ENCODE results near the gene NAT16. TPM values are rescaled to one million over a fixed set of nuclear protein-coding genes. Genes with fewer than 3 reads are reported as not detected.
A peak's percentile ranks its signal among the peaks of the same experiment; 100 is the strongest.

Gene NAT16
- total and polyA plus RNA-seq, 2 of the 13 experiments (the other 11 are each of a cell fraction or from before 2014, with no cell fraction given), result 0.04 TPM; not detected in 1

- TF ChIP-seq ZNF362 (CRISPR knock-in tag; IDR thresholded peaks at IDR 0.05; ENCODE audit: borderline replicate concordance), result peak; percentile 93
- peak; percentile 90; the same call in 1 of the 2 replicates for TF ChIP-seq ZNF280D (CRISPR knock-in tag; IDR thresholded peaks at IDR 0.05)
- peak; percentile 75 for TF ChIP-seq THAP11 (CRISPR knock-in tag; IDR thresholded peaks at IDR 0.05)
- TF ChIP-seq POGZ (CRISPR knock-in tag; IDR thresholded peaks at IDR 0.05), result peak; percentile 86
- TF ChIP-seq ZNF772 (CRISPR knock-in tag; IDR thresholded peaks at IDR 0.05), result peak; percentile 95; the same call in 1 of the 2 replicates
- no peak; the same call in 1 of the 2 replicates for TF ChIP-seq ZBTB8A (CRISPR knock-in tag; IDR thresholded peaks at IDR 0.05; ENCODE audit: borderline replicate concordance, low read depth)
- peak; percentile 88; the same call in 1 of the 2 replicates for TF ChIP-seq ZNF710 (CRISPR knock-in tag; IDR thresholded peaks at IDR 0.05; ENCODE audit: borderline replicate concordance)
- peak; percentile 33; the same call in 1 of the 2 replicates for TF ChIP-seq CBFB (CRISPR knock-in tag; IDR thresholded peaks at IDR 0.05)
- TF ChIP-seq ZNF205 (CRISPR knock-in tag; IDR thresholded peaks at IDR 0.05), result no peak; the same call in 1 of the 2 replicates
- peak; percentile 81 for TF ChIP-seq ZNF331 (CRISPR knock-in tag; IDR thresholded peaks at IDR 0.05)
- peak; percentile 59 for TF ChIP-seq ZEB1 (IDR thresholded peaks at IDR 0.05; ENCODE audit: insufficient replicate concordance, low read depth)
- TF ChIP-seq, protein P1, sequence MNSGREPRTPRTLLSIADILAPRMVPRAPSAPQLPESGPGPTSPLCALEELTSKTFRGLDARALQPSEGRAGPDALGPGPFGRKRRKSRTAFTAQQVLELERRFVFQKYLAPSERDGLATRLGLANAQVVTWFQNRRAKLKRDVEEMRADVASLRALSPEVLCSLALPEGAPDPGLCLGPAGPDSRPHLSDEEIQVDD (CRISPR knock-in tag; IDR thresholded peaks at IDR 0.05; ENCODE audit: borderline replicate concordance), result no peak
- peak; percentile 87 for TF ChIP-seq CEBPB (IDR thresholded peaks at IDR 0.05; ENCODE audit: borderline replicate concordance, low read depth, low read length)
- no peak for TF ChIP-seq CBX2 (IDR thresholded peaks at IDR 0.05; ENCODE audit: low read depth, low read length)
- no peak for TF ChIP-seq CBX2 (CRISPR knock-in tag; IDR thresholded peaks at IDR 0.05; ENCODE audit: low read depth)
- no peak for TF ChIP-seq ZNF546 (CRISPR knock-in tag; conservative IDR thresholded peaks at IDR 0.05)
- TF ChIP-seq FOXK1 (CRISPR knock-in tag; IDR thresholded peaks at IDR 0.05; ENCODE audit: borderline replicate concordance, low read depth), result peak; percentile 78; the same call in 1 of the 2 replicates
- TF ChIP-seq ZNF552 (CRISPR knock-in tag; IDR thresholded peaks at IDR 0.05; ENCODE audit: borderline replicate concordance), result no peak; the same call in 1 of the 2 replicates
- TF ChIP-seq SETDB1 (CRISPR knock-in tag; IDR thresholded peaks at IDR 0.05; ENCODE audit: borderline replicate concordance), result no peak
- TF ChIP-seq ZFP36L1 (CRISPR knock-in tag; IDR thresholded peaks at IDR 0.05), result no peak; the same call in 1 of the 2 replicates
- TF ChIP-seq SMC3 (IDR thresholded peaks at IDR 0.05; ENCODE audit: low read length), result peak; percentile 42; the same call in 1 of the 2 replicates
Measured at GRCh38 chr7:101126651-101127459, 53.2 kb downstream of the NAT16 start, which contains the start of gene SERPINE1 (continued).
